ENCODE results near the gene HTT.

GRCh38 chr4:3286335-3287175, 212.1 kb downstream of the HTT start:
- TF ChIP-seq CTCF (IDR thresholded peaks at IDR 0.05; ENCODE audit: insufficient read depth, low read depth, low read length) (no peak), EZH2 (IDR thresholded peaks at IDR 0.05; ENCODE audit: insufficient read depth, low read length) (no peak)

Data from astrocyte (in vitro differentiated cells and primary cell).